Measurements from ENCODE around the gene GDF7. TPM values are rescaled to one million over a fixed set of nuclear protein-coding genes. Genes with fewer than 3 reads are reported as not detected.
"Not testable (repeated sequence)": the region's sequence is repeated elsewhere in the genome, so short reads cannot be mapped to it uniquely, and the experiment has no call there.

Gene GDF7
- total and polyA plus RNA-seq, 5 donors from 2014 or later, result 0.12 to 0.18 (median 0.14) TPM

DNA sequence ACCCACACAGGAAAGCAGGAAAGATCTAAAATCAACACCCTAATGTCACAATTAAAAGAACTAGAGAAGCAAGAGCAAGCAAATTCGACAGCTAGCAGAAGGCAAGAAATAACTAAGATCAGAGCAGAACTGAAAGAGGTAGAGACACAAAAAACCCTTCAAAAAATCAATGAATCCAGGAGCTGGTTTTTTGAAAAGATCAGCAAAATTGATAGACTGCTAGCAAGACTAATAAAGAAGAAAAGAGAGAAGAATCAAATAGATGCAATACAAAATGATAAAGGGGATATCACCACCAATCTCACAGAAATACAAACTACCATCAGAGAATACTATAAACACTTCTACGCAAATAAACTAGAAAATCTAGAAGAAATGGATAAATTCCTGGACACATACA, 47.5 kb downstream of the GDF7 start:
- not testable (repeated sequence) for H3K36me3 ChIP-seq (ENCODE audit: control insufficient read depth, insufficient read depth, low read length); H3K27me3 ChIP-seq (ENCODE audit: control insufficient read depth, insufficient read depth, low read length); ATAC-seq (ENCODE audit: low read depth in 2 of 2); H3K27ac Mint-ChIP-seq; H3K4me3 ChIP-seq (ENCODE audit: low read depth, low read length); H3K4me3 Mint-ChIP-seq; H3K27me3 Mint-ChIP-seq; H3K27ac ChIP-seq (ENCODE audit: insufficient read depth, low read length, poor library complexity, severe bottlenecking); DNase-seq; H3K9me3 ChIP-seq (ENCODE audit: control insufficient read depth in 2 of 2, low read length in 2 of 2); H3K4me1 ChIP-seq (ENCODE audit: control insufficient read depth, insufficient read depth, low read length, poor library complexity, severe bottlenecking)
- H3K36me3 Mint-ChIP-seq, result peaks cover 52% of the 10 kb centered on the region
- peaks cover 10 to 33% (median 15%) of the 10 kb centered on the region in 4 donors for H3K4me1 Mint-ChIP-seq
- H3K9me3 Mint-ChIP-seq, result peaks cover 0 to 10% (median 6%) of the 10 kb centered on the region in 7 donors

DNA sequence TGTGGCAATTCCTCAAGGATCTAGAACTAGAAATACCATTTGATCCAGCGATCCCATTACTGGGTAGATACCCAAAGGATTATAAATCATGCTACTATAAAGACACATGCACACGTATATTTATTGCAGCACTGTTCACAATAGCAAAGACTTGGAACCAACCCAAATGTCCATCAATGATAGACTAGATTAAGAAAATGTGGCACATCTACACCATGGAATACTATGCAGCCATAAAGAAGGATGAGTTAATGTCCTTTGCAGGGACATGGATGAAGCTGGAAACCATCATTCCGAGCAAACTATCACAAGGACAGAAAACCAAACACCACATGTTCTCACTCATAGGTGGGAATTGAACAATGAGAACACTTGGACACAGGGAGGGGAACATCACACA, 49.2 kb downstream of the GDF7 start:
- H3K27me3 ChIP-seq (ENCODE audit: control insufficient read depth, insufficient read depth, low read length); H3K36me3 ChIP-seq (ENCODE audit: control insufficient read depth, insufficient read depth, low read length); ATAC-seq (ENCODE audit: low read depth in 2 of 2); H3K4me3 ChIP-seq (ENCODE audit: low read depth, low read length); H3K27ac Mint-ChIP-seq; DNase-seq; H3K4me3 Mint-ChIP-seq; H3K4me1 ChIP-seq (ENCODE audit: control insufficient read depth, insufficient read depth, low read length, poor library complexity, severe bottlenecking); H3K27me3 Mint-ChIP-seq; H3K27ac ChIP-seq (ENCODE audit: insufficient read depth, low read length, poor library complexity, severe bottlenecking); H3K9me3 ChIP-seq (ENCODE audit: control insufficient read depth in 2 of 2, low read length in 2 of 2): not testable (repeated sequence)
- H3K9me3 Mint-ChIP-seq, result peaks cover 0 to 10% (median 6%) of the 10 kb centered on the region in 7 donors
- H3K36me3 Mint-ChIP-seq, result peaks cover 50% of the 10 kb centered on the region
- H3K4me1 Mint-ChIP-seq, result peaks cover 10 to 29% (median 14%) of the 10 kb centered on the region in 4 donors

DNA sequence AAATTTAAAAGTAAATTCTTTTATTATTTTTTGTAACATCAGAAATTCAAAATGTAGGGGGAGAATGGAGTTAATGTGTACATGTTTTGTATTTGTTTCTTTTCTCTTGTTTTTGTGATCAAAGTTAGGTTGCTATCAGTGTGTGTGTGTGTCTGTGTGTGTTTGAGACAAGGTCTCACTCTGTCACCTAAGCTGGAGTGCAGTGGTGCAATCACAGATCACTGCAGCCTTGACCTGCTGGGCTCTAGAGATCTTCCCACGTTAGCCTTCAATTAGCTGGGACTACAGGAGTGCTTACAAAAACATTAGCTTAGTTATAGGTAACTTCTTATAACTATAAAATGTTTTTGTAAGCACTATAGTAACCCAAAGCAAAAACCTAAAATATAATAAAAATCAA, 50.7 kb downstream of the GDF7 start:
- H3K27ac Mint-ChIP-seq, result no peak overlapping the region
- no peak overlapping the region for H3K4me3 Mint-ChIP-seq
- H3K9me3 Mint-ChIP-seq, result peaks cover 0 to 10% (median 6%) of the 10 kb centered on the region in 7 donors

DNA sequence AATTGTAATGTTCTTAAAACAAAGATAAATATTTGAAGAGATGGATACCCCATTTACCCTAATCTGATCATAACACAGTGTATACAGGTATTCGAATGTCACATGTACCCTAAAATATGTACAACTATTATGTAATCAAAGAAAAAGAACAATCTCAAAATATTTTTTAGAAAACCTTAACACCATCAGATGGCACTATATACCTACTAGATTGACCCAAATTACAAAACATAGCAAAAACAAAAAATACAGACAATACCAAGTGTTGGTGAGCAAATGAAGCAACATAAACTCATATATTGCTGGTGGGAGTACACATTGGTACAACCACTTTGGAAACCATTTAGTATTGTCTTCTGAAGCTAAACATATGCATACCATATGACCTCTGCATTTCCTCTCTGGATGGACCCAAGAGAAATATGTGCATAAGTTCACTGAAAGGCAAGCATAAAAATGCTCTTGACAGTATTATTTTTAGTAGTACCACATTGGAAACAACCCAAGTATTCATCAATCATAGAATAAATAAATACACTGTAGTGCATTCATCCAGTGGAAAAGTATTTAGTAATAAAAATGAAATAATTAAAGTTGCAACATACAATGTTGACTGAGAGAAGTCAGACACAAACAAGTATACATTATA, 55.8 kb downstream of the GDF7 start:
- peaks cover 4% of the 10 kb centered on the region for H3K36me3 ChIP-seq (ENCODE audit: control insufficient read depth, insufficient read depth, low read length)

More for the DNA sequence above, 50.7 kb downstream of the GDF7 start:
- Histone ChIP-seq H3K27ac (ENCODE audit: insufficient read depth, low read length, poor library complexity, severe bottlenecking) (no peak overlapping the region), H3K4me1 (ENCODE audit: control insufficient read depth, insufficient read depth, low read length, poor library complexity, severe bottlenecking) (no peaks in the 10 kb centered on the region), H3K27me3 (ENCODE audit: control insufficient read depth, insufficient read depth, low read length) (no peaks in the 10 kb centered on the region), H3K36me3 (ENCODE audit: control insufficient read depth, insufficient read depth, low read length) (no peaks in the 10 kb centered on the region), H3K9me3 (ENCODE audit: control insufficient read depth in 2 of 2, low read length in 2 of 2) (peaks cover 4 to 7% of the 10 kb centered on the region in 2 experiments), H3K4me3 (ENCODE audit: low read depth, low read length) (no peak overlapping the region)
- ATAC-seq (ENCODE audit: low read depth in 2 of 2) (no peak), DNase-seq (no peak)
- peaks cover 53% of the 10 kb centered on the region for H3K36me3 Mint-ChIP-seq
- H3K27me3 Mint-ChIP-seq, result no peaks in the 10 kb centered on the region
- H3K4me1 Mint-ChIP-seq, result peaks cover 10 to 27% (median 13%) of the 10 kb centered on the region in 4 donors

DNA sequence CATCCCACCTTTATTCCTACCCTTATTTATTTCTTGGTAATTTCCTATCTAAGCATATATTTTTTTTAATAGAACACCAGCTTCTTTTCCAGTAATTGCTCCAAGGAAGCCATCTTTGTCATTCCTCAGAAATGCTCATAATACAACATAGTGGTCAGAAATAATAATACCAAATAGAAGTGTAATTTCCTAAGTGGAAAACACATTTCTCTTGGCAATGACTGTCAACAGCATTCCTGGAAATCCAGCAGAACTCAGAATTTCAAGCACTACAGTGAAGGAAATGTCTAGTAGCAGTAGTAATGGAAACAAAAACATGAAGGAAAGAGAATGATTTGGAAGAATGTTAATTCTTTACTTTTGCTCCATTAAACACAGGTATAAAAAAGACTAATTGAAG, 56.6 kb downstream of the GDF7 start:
- Histone ChIP-seq H3K4me1 (ENCODE audit: control insufficient read depth, insufficient read depth, low read length, poor library complexity, severe bottlenecking) (no peaks in the 10 kb centered on the region), H3K27me3 (ENCODE audit: control insufficient read depth, insufficient read depth, low read length) (no peaks in the 10 kb centered on the region), H3K9me3 (ENCODE audit: control insufficient read depth in 2 of 2, low read length in 2 of 2) (peaks cover under 1% of the 10 kb centered on the region in 2 experiments), H3K36me3 (ENCODE audit: control insufficient read depth, insufficient read depth, low read length) (peaks cover 4% of the 10 kb centered on the region), H3K4me3 (ENCODE audit: low read depth, low read length) (no peak overlapping the region), H3K27ac (ENCODE audit: insufficient read depth, low read length, poor library complexity, severe bottlenecking) (no peak overlapping the region)
- DNase-seq, result no peak
- H3K4me1 Mint-ChIP-seq, result peaks cover 0 to 16% (median 5%) of the 10 kb centered on the region in 4 donors
- peaks cover 0 to 5% (median under 1%) of the 10 kb centered on the region in 7 donors for H3K9me3 Mint-ChIP-seq
- peaks cover 46% of the 10 kb centered on the region for H3K36me3 Mint-ChIP-seq
- H3K27me3 Mint-ChIP-seq, result no peaks in the 10 kb centered on the region
- no peak overlapping the region for H3K4me3 Mint-ChIP-seq
- no peak overlapping the region for H3K27ac Mint-ChIP-seq
- no peak for ATAC-seq (ENCODE audit: low read depth in 2 of 2)

More for the DNA sequence above, 55.8 kb downstream of the GDF7 start:
- no peaks in the 10 kb centered on the region for H3K4me1 ChIP-seq (ENCODE audit: control insufficient read depth, insufficient read depth, low read length, poor library complexity, severe bottlenecking)
- ATAC-seq (ENCODE audit: low read depth in 2 of 2), result no peak
- H3K27ac ChIP-seq (ENCODE audit: insufficient read depth, low read length, poor library complexity, severe bottlenecking), result no peak overlapping the region
- H3K4me3 ChIP-seq (ENCODE audit: low read depth, low read length), result no peak overlapping the region
- Mint-ChIP-seq H3K27me3 (no peaks in the 10 kb centered on the region), H3K4me1 (peaks cover 0 to 13% (median 5%) of the 10 kb centered on the region in 4 donors), H3K27ac (no peak overlapping the region), H3K4me3 (no peak overlapping the region), H3K36me3 (peaks cover 46% of the 10 kb centered on the region), H3K9me3 (peaks cover 0 to 10% (median 4%) of the 10 kb centered on the region in 7 donors)
- H3K27me3 ChIP-seq (ENCODE audit: control insufficient read depth, insufficient read depth, low read length), result no peaks in the 10 kb centered on the region
- DNase-seq, result no peak
- H3K9me3 ChIP-seq (ENCODE audit: control insufficient read depth in 2 of 2, low read length in 2 of 2), result peaks cover 4 to 6% of the 10 kb centered on the region in 2 experiments

DNA sequence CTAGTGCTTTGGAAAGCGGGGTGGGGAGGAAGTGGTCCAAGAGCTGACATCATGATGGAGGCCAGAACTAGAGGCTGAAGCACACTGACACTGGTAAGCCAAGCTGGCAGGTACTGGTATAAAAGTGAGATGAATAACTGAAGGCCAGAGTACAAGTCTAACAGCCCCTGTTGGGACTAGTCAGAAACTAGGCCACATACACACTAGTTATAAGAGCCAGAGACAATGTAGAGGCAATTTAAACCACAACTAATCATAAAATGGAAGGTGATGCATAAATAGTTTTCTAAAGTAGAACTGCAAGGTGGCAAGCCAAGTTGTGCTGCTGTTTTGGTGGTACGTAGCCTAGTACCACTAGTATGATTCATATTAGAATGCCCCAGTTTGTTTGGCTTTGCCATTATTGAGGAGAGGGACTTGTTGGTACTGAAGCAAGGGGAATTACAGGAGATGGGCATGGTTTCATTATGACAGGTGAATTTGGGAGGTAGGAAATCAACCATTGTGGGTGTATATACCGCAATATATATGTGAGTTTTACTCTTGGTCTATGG, 57.6 kb downstream of the GDF7 start:
- H3K27ac Mint-ChIP-seq, result no peak overlapping the region
- H3K4me3 Mint-ChIP-seq, result no peak overlapping the region

DNA sequence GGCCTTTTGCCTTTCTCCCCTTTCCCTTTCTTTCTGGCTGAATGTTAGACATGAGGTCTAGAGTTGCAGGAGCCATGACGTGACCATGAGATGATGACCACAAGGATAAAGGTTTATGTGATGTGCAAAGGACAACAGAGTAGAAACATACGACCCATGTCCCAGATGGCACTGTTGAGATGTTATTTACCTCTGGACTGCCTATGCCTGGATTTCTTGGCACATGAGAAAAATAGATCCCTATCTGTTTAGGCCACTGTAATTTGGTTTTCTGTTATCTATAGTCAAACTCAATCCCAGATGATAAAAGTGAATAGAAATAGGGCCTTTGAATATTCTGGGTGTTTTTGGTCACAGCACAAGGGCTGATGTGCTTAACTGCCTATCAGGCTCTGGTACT, 58.8 kb downstream of the GDF7 start:
- Histone ChIP-seq H3K27me3 (ENCODE audit: control insufficient read depth, insufficient read depth, low read length) (no peaks in the 10 kb centered on the region), H3K36me3 (ENCODE audit: control insufficient read depth, insufficient read depth, low read length) (peaks cover 4% of the 10 kb centered on the region), H3K9me3 (ENCODE audit: control insufficient read depth in 2 of 2, low read length in 2 of 2) (no peaks in the 10 kb centered on the region), H3K4me3 (ENCODE audit: low read depth, low read length) (no peak overlapping the region), H3K27ac (ENCODE audit: insufficient read depth, low read length, poor library complexity, severe bottlenecking) (no peak overlapping the region), H3K4me1 (ENCODE audit: control insufficient read depth, insufficient read depth, low read length, poor library complexity, severe bottlenecking) (no peaks in the 10 kb centered on the region)
- H3K9me3 Mint-ChIP-seq, result peaks cover 0 to 5% (median 0%) of the 10 kb centered on the region in 7 donors
- H3K4me1 Mint-ChIP-seq, result peaks cover 0 to 16% (median 2%) of the 10 kb centered on the region in 4 donors
- DNase-seq (no peak), ATAC-seq (ENCODE audit: low read depth in 2 of 2) (no peak)
- peak overlapping the region in 1 of 3 donors; percentile 70 for H3K27ac Mint-ChIP-seq
- peaks cover 46% of the 10 kb centered on the region for H3K36me3 Mint-ChIP-seq
- H3K27me3 Mint-ChIP-seq, result no peaks in the 10 kb centered on the region
- H3K4me3 Mint-ChIP-seq, result no peak overlapping the region

More for the DNA sequence above, 57.6 kb downstream of the GDF7 start:
- Histone ChIP-seq H3K4me3 (ENCODE audit: low read depth, low read length) (no peak overlapping the region), H3K27ac (ENCODE audit: insufficient read depth, low read length, poor library complexity, severe bottlenecking) (no peak overlapping the region), H3K36me3 (ENCODE audit: control insufficient read depth, insufficient read depth, low read length) (peaks cover 4% of the 10 kb centered on the region), H3K27me3 (ENCODE audit: control insufficient read depth, insufficient read depth, low read length) (no peaks in the 10 kb centered on the region), H3K9me3 (ENCODE audit: control insufficient read depth in 2 of 2, low read length in 2 of 2) (no peaks in the 10 kb centered on the region), H3K4me1 (ENCODE audit: control insufficient read depth, insufficient read depth, low read length, poor library complexity, severe bottlenecking) (no peaks in the 10 kb centered on the region)
- DNase-seq, result no peak
- Mint-ChIP-seq H3K27me3 (no peaks in the 10 kb centered on the region), H3K4me1 (peaks cover 0 to 16% (median 4%) of the 10 kb centered on the region in 4 donors), H3K9me3 (peaks cover 0 to 5% (median 0%) of the 10 kb centered on the region in 7 donors), H3K36me3 (peaks cover 46% of the 10 kb centered on the region)
- no peak for ATAC-seq (ENCODE audit: low read depth in 2 of 2)
